Measurements from ENCODE around the gene PPP1R14D. TPM values are rescaled to one million over a fixed set of nuclear protein-coding genes. Genes with fewer than 3 reads are reported as not detected.

PPP1R14D gene
- polyA plus RNA-seq, 3 donors = not detected

DNA sequence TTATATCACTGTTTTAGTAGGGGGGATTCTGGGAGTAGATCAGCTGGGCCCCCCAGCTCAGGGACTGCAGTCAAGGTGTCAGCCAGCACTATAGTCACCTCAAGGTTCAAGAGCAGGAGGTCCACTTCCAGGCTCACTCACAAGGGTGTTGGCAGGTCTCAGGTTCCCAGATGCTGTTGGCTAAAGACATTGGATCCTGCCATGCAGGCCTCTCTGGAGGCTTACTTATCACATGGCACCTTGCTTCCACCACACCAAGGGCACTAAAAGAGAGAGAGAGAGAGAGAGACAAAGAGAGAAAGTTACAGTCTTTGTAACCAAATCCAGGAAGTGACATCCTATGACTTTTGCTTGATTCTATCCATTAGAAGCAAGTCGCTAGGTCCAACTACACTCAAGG is 7.5 kb upstream of the PPP1R14D start:
- H3K27me3 ChIP-seq (ENCODE audit: control insufficient read depth in 2 of 2, insufficient read depth in 2 of 2, low read length in 2 of 2) = no peaks in the 10 kb centered on the region
- TF ChIP-seq, protein P1, sequence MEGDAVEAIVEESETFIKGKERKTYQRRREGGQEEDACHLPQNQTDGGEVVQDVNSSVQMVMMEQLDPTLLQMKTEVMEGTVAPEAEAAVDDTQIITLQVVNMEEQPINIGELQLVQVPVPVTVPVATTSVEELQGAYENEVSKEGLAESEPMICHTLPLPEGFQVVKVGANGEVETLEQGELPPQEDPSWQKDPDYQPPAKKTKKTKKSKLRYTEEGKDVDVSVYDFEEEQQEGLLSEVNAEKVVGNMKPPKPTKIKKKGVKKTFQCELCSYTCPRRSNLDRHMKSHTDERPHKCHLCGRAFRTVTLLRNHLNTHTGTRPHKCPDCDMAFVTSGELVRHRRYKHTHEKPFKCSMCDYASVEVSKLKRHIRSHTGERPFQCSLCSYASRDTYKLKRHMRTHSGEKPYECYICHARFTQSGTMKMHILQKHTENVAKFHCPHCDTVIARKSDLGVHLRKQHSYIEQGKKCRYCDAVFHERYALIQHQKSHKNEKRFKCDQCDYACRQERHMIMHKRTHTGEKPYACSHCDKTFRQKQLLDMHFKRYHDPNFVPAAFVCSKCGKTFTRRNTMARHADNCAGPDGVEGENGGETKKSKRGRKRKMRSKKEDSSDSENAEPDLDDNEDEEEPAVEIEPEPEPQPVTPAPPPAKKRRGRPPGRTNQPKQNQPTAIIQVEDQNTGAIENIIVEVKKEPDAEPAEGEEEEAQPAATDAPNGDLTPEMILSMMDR (IDR thresholded peaks at IDR 0.05) = no peak
- no peak overlapping the region for H3K9ac ChIP-seq (ENCODE audit: insufficient read depth, low read length, poor library complexity, severe bottlenecking)
- no peaks in the 10 kb centered on the region for H4K20me1 ChIP-seq (ENCODE audit: insufficient read depth, low read length)
- Mint-ChIP-seq H3K27ac (peak overlapping the region in 1 of 7 donors; percentile 9), H3K27me3 (ENCODE audit: low read depth in 3 of 3) (peaks cover 0 to 4% (median 3%) of the 10 kb centered on the region in 3 donors), H3K4me1 (no peaks in the 10 kb centered on the region), H3K9me3 (peaks cover 0 to 3% (median 0%) of the 10 kb centered on the region in 7 donors), H3K4me3 (no peak overlapping the region), H3K36me3 (no peaks in the 10 kb centered on the region)
- H3K4me3 ChIP-seq (replicated peaks in 1 of 3; ENCODE audit: low read depth in 2 of 3, low read length in 3 of 3) = no peak overlapping the region
- intact Hi-C loops (cut with micrococcal nuclease) = no loop called here
- DNase-seq = no peak
- no peaks in the 10 kb centered on the region for H3K36me3 ChIP-seq (replicated peaks in 1 of 2; ENCODE audit: control insufficient read depth in 1 of 2, insufficient read depth in 2 of 2, low read length in 2 of 2)
- no peaks in the 10 kb centered on the region for H3K79me2 ChIP-seq (ENCODE audit: insufficient read depth, low read length)
- WGBS (ENCODE audit: insufficient coverage) = no CpG with 5 or more reads among the region's 1 CpG
- H3K4me1 ChIP-seq (ENCODE audit: control insufficient read depth in 1 of 2, insufficient read depth in 2 of 2, low read length in 2 of 2) = no peaks in the 10 kb centered on the region
- no peaks in the 10 kb centered on the region for H3K9me3 ChIP-seq (replicated peaks in 1 of 2; ENCODE audit: control insufficient read depth in 1 of 2, insufficient read depth in 1 of 2, low read length in 2 of 2)
- H2AFZ ChIP-seq (ENCODE audit: insufficient read depth, low read depth, low read length, poor library complexity, severe bottlenecking) = no peak overlapping the region
- no peak overlapping the region for H3K27ac ChIP-seq (ENCODE audit: low read depth in 1 of 2, low read length in 2 of 2)
- H3K4me2 ChIP-seq (replicated peaks; ENCODE audit: extremely low read depth, low read length, poor library complexity, severe bottlenecking) = no peak overlapping the region

DNA sequence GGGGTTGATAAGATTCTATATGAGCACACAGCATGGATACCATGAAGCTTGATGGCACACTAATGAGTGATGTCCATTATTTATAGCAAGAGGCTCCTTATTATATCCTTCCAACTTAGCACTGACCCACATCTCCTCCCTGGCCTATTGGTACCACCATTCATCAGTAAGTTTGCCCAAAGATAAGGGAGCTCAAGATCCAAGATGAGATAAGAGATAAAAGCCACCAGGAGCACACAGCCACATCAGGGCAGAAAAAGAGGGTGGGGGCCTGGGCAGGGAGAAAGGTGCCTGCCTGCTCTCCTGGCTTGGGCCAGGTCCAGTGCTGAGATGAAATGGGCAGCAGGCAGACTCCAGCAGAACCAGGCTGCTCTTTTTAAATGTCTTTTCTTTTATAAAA is 4.4 kb upstream of the PPP1R14D start:
- H3K27me3 ChIP-seq (ENCODE audit: control insufficient read depth in 2 of 2, insufficient read depth in 2 of 2, low read length in 2 of 2) = no peaks in the 10 kb centered on the region
- Mint-ChIP-seq H3K4me1 (no peaks in the 10 kb centered on the region), H3K27me3 (ENCODE audit: low read depth in 3 of 3) (peaks cover 1 to 5% (median 2%) of the 10 kb centered on the region in 3 donors), H3K9me3 (peaks cover 0 to 6% (median 0%) of the 10 kb centered on the region in 7 donors), H3K36me3 (no peaks in the 10 kb centered on the region), H3K4me3 (no peak overlapping the region), H3K27ac (no peak overlapping the region)
- no peak overlapping the region for H3K4me3 ChIP-seq (replicated peaks in 1 of 3; ENCODE audit: low read depth in 2 of 3, low read length in 3 of 3)
- H3K27ac ChIP-seq (ENCODE audit: low read depth in 1 of 2, low read length in 2 of 2) = no peak overlapping the region
- H3K4me1 ChIP-seq (ENCODE audit: control insufficient read depth in 1 of 2, insufficient read depth in 2 of 2, low read length in 2 of 2) = no peaks in the 10 kb centered on the region
- TF ChIP-seq, protein P1 (IDR thresholded peaks at IDR 0.05) = no peak
- intact Hi-C loops (cut with micrococcal nuclease) = no loop called here
- H3K36me3 ChIP-seq (replicated peaks in 1 of 2; ENCODE audit: control insufficient read depth in 1 of 2, insufficient read depth in 2 of 2, low read length in 2 of 2) = no peaks in the 10 kb centered on the region
- no peak overlapping the region for H3K4me2 ChIP-seq (replicated peaks; ENCODE audit: extremely low read depth, low read length, poor library complexity, severe bottlenecking)
- H3K79me2 ChIP-seq (ENCODE audit: insufficient read depth, low read length) = no peaks in the 10 kb centered on the region
- no peaks in the 10 kb centered on the region for H4K20me1 ChIP-seq (ENCODE audit: insufficient read depth, low read length)
- DNase-seq = no peak
- no peak overlapping the region for H2AFZ ChIP-seq (ENCODE audit: insufficient read depth, low read depth, low read length, poor library complexity, severe bottlenecking)
- H3K9me3 ChIP-seq (replicated peaks in 1 of 2; ENCODE audit: control insufficient read depth in 1 of 2, insufficient read depth in 1 of 2, low read length in 2 of 2) = no peaks in the 10 kb centered on the region
- H3K9ac ChIP-seq (ENCODE audit: insufficient read depth, low read length, poor library complexity, severe bottlenecking) = no peak overlapping the region
